ENCODE data around the gene PNKP.

Gene PNKP

DNA sequence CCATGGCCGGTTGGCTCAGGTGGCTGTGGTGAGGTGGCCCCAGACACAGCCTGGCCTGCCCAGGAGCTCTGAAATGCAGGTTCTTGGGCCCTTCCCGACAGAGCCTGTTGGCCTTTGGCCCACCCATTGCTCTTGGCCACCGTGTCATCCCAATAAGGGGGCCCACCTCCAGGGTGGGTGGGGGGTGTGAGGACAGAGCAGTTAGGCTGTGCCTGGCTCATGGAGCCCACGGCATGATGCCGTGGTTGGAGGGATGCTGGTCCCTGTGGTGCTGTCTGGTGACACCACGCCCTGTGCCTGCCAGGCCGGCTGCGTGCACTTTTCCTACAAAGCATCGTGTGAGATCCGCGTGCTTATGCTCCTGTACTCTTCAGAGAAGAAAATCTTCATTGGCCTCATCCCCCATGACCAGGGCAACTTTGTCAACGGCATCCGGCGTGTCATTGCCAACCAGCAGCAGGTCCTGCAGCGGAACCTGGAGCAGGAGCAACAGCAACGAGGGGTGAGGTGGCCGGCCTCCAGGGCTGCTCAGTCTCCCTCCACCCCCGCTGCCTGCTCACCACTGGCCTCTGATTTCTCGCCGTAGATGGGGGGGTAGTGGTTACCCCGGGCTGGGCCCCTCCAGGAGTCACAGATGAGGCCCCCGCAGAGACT lies 7.6 kb downstream of the PNKP start:
- TF ChIP-seq, protein P1, sequence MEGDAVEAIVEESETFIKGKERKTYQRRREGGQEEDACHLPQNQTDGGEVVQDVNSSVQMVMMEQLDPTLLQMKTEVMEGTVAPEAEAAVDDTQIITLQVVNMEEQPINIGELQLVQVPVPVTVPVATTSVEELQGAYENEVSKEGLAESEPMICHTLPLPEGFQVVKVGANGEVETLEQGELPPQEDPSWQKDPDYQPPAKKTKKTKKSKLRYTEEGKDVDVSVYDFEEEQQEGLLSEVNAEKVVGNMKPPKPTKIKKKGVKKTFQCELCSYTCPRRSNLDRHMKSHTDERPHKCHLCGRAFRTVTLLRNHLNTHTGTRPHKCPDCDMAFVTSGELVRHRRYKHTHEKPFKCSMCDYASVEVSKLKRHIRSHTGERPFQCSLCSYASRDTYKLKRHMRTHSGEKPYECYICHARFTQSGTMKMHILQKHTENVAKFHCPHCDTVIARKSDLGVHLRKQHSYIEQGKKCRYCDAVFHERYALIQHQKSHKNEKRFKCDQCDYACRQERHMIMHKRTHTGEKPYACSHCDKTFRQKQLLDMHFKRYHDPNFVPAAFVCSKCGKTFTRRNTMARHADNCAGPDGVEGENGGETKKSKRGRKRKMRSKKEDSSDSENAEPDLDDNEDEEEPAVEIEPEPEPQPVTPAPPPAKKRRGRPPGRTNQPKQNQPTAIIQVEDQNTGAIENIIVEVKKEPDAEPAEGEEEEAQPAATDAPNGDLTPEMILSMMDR (IDR thresholded peaks at IDR 0.05; ENCODE audit: low read depth, low read length): no peak
- DNase-seq (ENCODE audit: low read depth in 2 of 2): no peak
- H3K4me3 ChIP-seq (replicated peaks in 1 of 2; ENCODE audit: low read depth in 2 of 2, low read length in 2 of 2): no peak overlapping the region

DNA sequence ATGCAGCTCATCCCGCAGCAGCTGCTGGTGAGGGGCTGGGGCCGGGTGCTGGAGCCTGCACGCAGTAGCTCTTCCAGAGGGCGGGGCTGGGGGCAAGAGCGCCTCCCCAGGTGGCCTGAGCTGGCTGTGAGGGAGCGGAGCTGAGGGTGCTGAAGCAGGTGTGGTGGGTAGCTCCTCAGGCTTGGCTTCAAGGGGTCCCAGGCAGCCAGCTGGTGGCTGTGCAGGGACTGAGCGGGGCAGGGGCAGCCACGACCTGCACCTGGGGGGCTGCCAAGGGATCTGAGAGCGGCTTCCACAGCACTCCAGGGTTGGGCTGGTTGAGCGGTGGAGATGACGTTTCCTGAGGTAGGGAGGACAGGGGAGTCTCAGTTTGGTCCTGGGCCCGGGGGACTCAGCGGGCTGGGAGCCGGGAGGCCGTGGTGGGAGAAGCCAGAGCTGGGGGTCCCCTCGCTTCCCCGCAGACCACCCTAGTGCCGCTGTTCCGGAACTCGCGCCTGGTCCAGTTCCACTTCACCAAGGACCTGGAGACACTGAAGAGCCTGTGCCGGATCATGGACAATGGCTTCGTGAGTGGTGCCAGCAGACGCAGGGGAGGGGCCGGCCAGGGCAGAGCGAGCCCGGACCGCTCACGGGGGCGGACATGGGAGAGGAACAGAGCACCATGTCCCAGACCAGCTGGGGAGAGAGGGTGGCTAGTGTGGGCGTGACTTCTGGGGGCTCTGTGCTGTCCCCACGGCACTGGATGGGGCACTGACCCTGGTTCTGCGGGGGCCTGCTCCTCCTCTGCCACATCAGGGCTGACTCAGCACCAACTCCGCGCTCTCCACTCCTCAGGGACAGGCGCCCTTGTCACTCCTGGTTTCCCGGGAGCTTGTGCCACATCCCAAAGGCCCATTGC lies 9.0 kb downstream of the PNKP start:
- TF ChIP-seq, protein P1 (IDR thresholded peaks at IDR 0.05; ENCODE audit: low read depth, low read length): no peak
- no peak for DNase-seq (ENCODE audit: low read depth in 2 of 2)
- H3K4me3 ChIP-seq (replicated peaks in 1 of 2; ENCODE audit: low read depth in 2 of 2, low read length in 2 of 2): no peak overlapping the region

DNA sequence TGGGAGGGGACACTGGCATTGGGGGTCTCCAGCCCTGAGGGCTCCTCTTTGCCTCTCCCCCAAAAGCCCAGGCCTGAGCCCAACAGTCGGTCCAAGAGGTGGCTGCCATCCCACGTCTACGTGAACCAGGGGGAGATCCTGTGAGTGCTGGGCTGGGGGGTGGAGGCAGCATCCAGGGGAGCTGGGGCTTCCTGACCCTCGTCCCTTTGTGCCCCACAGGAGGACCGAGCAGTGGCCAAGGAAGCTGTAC lies 9.6 kb downstream of the PNKP start:
- DNase-seq (ENCODE audit: low read depth in 2 of 2): no peak
- TF ChIP-seq, protein P1 (IDR thresholded peaks at IDR 0.05; ENCODE audit: low read depth, low read length): no peak
- no peak overlapping the region for H3K4me3 ChIP-seq (replicated peaks in 1 of 2; ENCODE audit: low read depth in 2 of 2, low read length in 2 of 2)

DNA sequence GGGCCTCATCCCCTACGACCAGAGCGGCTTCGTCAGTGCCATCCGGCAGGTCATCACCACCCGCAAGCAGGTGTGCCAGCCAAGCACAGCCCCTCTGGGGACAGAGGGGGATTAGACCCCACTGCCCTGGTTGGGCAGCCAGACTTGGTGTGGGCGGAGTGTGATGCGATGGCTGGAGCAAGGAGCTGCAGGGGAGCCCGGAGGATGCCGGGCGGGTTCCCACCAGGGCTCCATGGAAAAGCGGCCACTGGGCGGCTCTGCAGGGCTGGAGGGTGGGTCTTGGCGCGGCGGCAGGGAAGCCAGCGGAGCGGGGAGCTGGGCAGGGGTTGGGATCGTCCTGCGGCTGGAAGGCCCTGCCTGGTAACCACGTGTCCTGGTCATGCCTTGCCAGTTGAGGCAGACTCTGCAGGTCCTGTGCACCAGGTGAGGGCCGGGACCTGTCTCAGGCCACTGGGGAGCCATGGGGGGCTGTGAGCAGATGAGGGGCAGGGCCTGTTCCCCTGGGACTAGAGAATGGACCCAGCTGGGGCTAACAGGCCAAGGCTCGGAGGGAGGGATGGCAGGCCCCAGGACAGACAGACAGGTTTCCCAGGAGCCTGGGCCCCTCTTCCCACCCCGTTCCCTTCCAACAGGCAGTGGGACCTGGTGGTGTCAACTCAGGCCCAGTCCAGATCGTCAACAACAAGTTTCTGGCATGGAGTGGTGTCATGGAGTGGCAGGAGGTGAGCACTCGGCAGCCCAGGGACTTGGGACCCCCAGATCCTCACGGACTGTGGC lies 10.1 kb downstream of the PNKP start:
- no peak for DNase-seq (ENCODE audit: low read depth in 2 of 2)
- no peak overlapping the region for H3K4me3 ChIP-seq (replicated peaks in 1 of 2; ENCODE audit: low read depth in 2 of 2, low read length in 2 of 2)
- TF ChIP-seq, protein P1 (IDR thresholded peaks at IDR 0.05; ENCODE audit: low read depth, low read length): no peak

DNA sequence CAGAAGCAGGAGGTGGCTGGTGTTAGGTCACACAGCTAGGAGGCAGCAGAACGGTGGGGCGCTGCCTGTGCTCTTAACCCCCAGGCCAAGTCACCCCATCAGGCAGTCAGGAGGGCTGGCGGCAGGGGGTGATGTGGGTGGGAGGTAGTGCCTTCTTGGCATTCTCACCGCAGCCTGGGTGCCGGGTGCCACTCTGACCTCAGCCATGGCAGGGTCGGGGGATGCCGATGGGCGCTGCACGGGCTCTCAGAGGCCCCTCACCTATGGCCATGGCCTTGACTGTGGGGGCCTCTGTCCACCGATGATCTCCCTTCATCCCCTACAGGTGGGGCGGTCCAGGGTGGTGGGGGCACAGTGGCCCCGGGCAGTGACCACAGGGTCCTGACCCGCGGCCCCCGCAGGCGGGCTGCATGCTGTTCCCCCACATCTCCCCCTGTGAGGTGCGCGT lies 10.8 kb downstream of the PNKP start:
- H3K4me3 ChIP-seq (replicated peaks in 1 of 2; ENCODE audit: low read depth in 2 of 2, low read length in 2 of 2): no peak overlapping the region
- TF ChIP-seq, protein P1 (IDR thresholded peaks at IDR 0.05; ENCODE audit: low read depth, low read length): no peak

DNA sequence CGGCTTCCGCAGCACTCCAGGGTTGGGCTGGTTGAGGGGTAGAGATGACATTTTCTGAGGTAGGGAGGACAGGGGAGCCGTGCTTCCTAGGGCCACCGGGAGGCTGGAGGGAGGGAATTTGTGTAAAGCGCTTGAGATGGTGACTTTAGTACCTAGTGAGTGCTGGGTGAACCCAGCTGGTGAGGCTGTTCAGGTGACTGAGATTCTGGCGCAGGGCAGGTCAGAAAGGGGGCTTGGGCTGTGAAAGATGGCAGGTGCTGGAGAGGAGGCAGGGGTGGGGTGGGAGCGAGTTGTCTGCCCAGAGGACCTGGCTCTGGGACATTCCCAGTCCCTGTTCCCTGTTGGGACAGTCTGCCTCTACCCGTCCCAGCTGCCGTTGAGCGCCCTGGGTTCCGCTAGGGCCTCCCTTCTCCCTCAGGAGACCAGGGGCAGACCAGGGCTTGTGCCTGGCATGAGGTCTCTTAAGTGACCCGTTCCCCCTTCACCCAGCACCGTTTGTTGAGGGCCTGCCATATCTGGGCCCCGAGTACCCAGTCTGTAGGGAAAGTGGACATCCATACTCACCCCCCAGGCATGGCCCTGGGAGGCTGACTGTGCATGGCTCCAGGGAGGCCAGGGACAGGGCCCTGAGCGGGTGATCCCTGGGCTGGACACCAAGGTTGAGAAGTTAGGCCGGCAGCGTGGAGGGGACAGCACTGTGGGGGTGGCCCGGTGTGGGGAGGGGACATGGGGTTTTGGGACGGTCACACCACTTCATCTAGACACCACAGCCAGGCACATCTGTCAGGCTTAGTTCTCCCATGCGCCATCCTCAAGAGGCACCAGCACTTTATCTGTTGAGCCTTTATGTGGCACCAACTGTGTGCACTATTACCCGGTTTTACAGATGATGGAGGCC lies 11.5 kb downstream of the PNKP start:
- no peak for DNase-seq (ENCODE audit: low read depth in 2 of 2)
- H3K4me3 ChIP-seq (replicated peaks in 1 of 2; ENCODE audit: low read depth in 2 of 2, low read length in 2 of 2): no peak overlapping the region
- TF ChIP-seq, protein P1 (IDR thresholded peaks at IDR 0.05; ENCODE audit: low read depth, low read length): no peak

More for the DNA sequence above, 10.8 kb downstream of the PNKP start:
- no peak for DNase-seq (ENCODE audit: low read depth in 2 of 2)

All from cardiac fibroblast (primary cell).